Psoas muscle (tissue), 8 donors: Measurements from ENCODE around the gene ATG5. TPM values are rescaled to one million over a fixed set of nuclear protein-coding genes. Genes with fewer than 3 reads are reported as not detected.

Experiments used
- ATAC-seq, 4 donors: fragments of 200-7000 bp; cut with Tn5 transposase; one replicate each; pipeline ENCODE4 v1.9.1; 2020; ENCODE audit warnings: moderate library complexity in 3 of 4, mild to moderate bottlenecking in 2 of 4
- DNase-seq, 2 donors: peaks; one replicate each; pipeline ENCODE4 v3.0.0-alpha.2; 2020
- H3K27ac ChIP-seq: fragments of 200-600 bp; one replicate; pipeline ENCODE4 v1.8.0; 2022
- H3K27me3 ChIP-seq, 3 donors: fragments of 200-600 bp in 1 of 3; one replicate each; pipeline versions ENCODE4 v1.6.1 to v1.8.0; 2013 to 2022; ENCODE audit warnings: low read length in 2 of 3, mild to moderate bottlenecking in 2 of 3, moderate library complexity in 1 of 3; ENCODE audit not compliant: insufficient read depth in 3 of 3
- H3K36me3 ChIP-seq, 2 donors: fragments of 200-600 bp in 1 of 2; one replicate each; pipeline versions ENCODE4 v1.6.1 to v1.8.0; 2013 to 2022; ENCODE audit warnings: low read depth in 1 of 2, mild to moderate bottlenecking in 1 of 2, moderate library complexity in 1 of 2; ENCODE audit not compliant: insufficient read depth in 1 of 2
- H3K4me1 ChIP-seq: fragments of 200-600 bp; one replicate; pipeline ENCODE4 v1.8.0; 2022
- H3K4me3 ChIP-seq: fragments of 200-600 bp; one replicate; pipeline ENCODE4 v1.8.0; 2022; ENCODE audit warnings: mild to moderate bottlenecking
- H3K9me3 ChIP-seq: fragments of 200-600 bp; one replicate; pipeline ENCODE4 v1.8.0; 2022
- WGBS, 3 donors: extraction: QIAGEN DNeasy Blood & Tissue Kit; methylation state at CpG; one replicate each; pipeline versions ENCODE4 v1.1.6 to v1.1.7; 2013; 5-methylcytosine and 5-hydroxymethylcytosine counted together
- intact Hi-C, 2 donors: fragments of 100-400 bp; cut with DNase I; formaldehyde crosslinking; loops; one replicate each; pipeline versions ENCODE4 v1.11.0 to v1.14.2; 2022
- polyA plus RNA-seq, 3 donors: library from polyadenylated mRNA; stranded (reverse); fragments of 200-250 nt; gene quantifications; one replicate each; pipeline ENCODE4 v1.2.3, GENCODE V29; 2013
- total RNA-seq, 4 donors: library from RNA; stranded (reverse); fragmentation: NEBNext Ultra II Directional in 2 of 4; extraction: Animal tissue kit (Norgen Biotek cat#: 25700) in 2 of 4; gene quantifications; one replicate each; pipeline versions ENCODE4 v1.2.1 to v1.2.4, GENCODE V29; 2021 to 2023
- TF ChIP-seq, protein P1 (sequence below): fragments of 200-600 bp; IDR thresholded peaks from one replicate; pipeline ENCODE4 v1.8.0; 2022; ENCODE audit warnings: antibody characterized with exemption
- donor health status: healthy with polysubstance abuse.
- donor health status: DM: no; HTN: no; CAD: no; lungs with moderate emphysema.
- donor health status: Bipolar disorder and iron deficiency.
- donor health status: healthy.
- donor health status: DM: yes; HTN: yes; CAD: no.
- donor health status: DM: no; HTN: no; CAD: no.
- donor health status: DM: no; HTN: no; CAD: no.
- donor health status: DM: yes; HTN: yes; CAD: no.

The ATG5 gene
- total and polyA plus RNA-seq, 7 donors = 13.5 to 35.7 (median 19.5) TPM

- Histone ChIP-seq H3K27ac (no peak overlapping the region), H3K4me3 (no peak overlapping the region), H3K4me1 (no peaks in the 10 kb centered on the region), H3K9me3 (no peaks in the 10 kb centered on the region), H3K36me3 (peaks cover 0 to 9% of the 10 kb centered on the region in 2 donors), H3K27me3 (no peaks in the 10 kb centered on the region)
- TF ChIP-seq, protein P1, sequence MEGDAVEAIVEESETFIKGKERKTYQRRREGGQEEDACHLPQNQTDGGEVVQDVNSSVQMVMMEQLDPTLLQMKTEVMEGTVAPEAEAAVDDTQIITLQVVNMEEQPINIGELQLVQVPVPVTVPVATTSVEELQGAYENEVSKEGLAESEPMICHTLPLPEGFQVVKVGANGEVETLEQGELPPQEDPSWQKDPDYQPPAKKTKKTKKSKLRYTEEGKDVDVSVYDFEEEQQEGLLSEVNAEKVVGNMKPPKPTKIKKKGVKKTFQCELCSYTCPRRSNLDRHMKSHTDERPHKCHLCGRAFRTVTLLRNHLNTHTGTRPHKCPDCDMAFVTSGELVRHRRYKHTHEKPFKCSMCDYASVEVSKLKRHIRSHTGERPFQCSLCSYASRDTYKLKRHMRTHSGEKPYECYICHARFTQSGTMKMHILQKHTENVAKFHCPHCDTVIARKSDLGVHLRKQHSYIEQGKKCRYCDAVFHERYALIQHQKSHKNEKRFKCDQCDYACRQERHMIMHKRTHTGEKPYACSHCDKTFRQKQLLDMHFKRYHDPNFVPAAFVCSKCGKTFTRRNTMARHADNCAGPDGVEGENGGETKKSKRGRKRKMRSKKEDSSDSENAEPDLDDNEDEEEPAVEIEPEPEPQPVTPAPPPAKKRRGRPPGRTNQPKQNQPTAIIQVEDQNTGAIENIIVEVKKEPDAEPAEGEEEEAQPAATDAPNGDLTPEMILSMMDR = no peak
- 95 to 100% (median 95%) methylated on average over 1 of the region's 1 CpG for WGBS, 3 donors
- intact Hi-C loops = no loop called here
- no peak for ATAC-seq
- DNase-seq = no peak
These were observed 142.1 kb downstream of the ATG5 start for GRCh38 chr6:106183430-106183829.

DNA sequence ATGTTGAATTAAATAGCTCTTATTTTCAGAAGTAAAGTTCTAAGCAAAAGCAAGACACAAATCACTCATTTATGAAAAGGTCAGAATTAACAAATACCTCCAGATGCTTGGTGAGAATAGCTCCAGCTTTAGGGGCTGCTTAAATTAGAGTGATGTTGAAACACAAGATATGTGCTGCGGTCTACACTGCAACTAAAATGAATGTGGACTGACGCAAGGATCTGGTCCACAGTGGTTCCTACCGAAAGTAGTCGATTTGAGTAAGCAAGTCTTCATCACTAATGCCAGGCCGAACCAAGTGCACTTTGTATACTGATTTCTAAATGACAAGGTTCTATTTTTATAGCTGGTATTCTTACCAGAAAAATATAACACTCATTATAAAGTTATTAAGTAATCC lies 143.1 kb downstream of the ATG5 start:
- Histone ChIP-seq H3K27me3 (no peaks in the 10 kb centered on the region), H3K4me1 (no peaks in the 10 kb centered on the region), H3K36me3 (peaks cover 0 to 9% of the 10 kb centered on the region in 2 donors), H3K27ac (no peak overlapping the region), H3K9me3 (no peaks in the 10 kb centered on the region), H3K4me3 (no peak overlapping the region)
- 95 to 98% (median 96%) methylated on average over 5 of the region's 5 CpGs for WGBS, 3 donors
- intact Hi-C loops = no loop called here
- DNase-seq (no peak), ATAC-seq (no peak)
- TF ChIP-seq, protein P1 = no peak

- no peak for ATAC-seq
- Histone ChIP-seq H3K9me3 (no peaks in the 10 kb centered on the region), H3K4me1 (no peaks in the 10 kb centered on the region), H3K27ac (no peak overlapping the region), H3K4me3 (no peak overlapping the region), H3K27me3 (no peaks in the 10 kb centered on the region), H3K36me3 (peaks cover 0 to 9% of the 10 kb centered on the region in 2 donors)
- intact Hi-C loops = no loop called here
- TF ChIP-seq, protein P1 = no peak
- 90 to 94% (median 90%) methylated on average over 3 of the region's 3 CpGs for WGBS, 3 donors
- no peak for DNase-seq
These were observed 143.7 kb downstream of the ATG5 start for GRCh38 chr6:106181664-106182418.

GRCh38 chr6:106180208-106180607 lies 145.4 kb downstream of the ATG5 start:
- H3K27me3 ChIP-seq = no peaks in the 10 kb centered on the region
- DNase-seq = no peak
- TF ChIP-seq, protein P1 = no peak
- intact Hi-C loops = no loop called here
- H3K9me3 ChIP-seq = no peaks in the 10 kb centered on the region
- H3K4me1 ChIP-seq = no peaks in the 10 kb centered on the region
- H3K4me3 ChIP-seq = no peak overlapping the region
- ATAC-seq = no peak
- H3K27ac ChIP-seq = no peak overlapping the region
- H3K36me3 ChIP-seq = no peaks in the 10 kb centered on the region
- WGBS, 3 donors = 74 to 92% (median 91%) methylated on average over 4 of the region's 4 CpGs

- 86 to 90% (median 89%) methylated on average over 3 of the region's 3 CpGs for WGBS, 3 donors
- H3K36me3 ChIP-seq = no peaks in the 10 kb centered on the region
- ATAC-seq (no peak), DNase-seq (no peak)
- H3K4me1 ChIP-seq = no peaks in the 10 kb centered on the region
- no peak overlapping the region for H3K27ac ChIP-seq
- H3K4me3 ChIP-seq = no peak overlapping the region
- H3K9me3 ChIP-seq = no peaks in the 10 kb centered on the region
- H3K27me3 ChIP-seq = no peaks in the 10 kb centered on the region
- intact Hi-C loops = no loop called here
- TF ChIP-seq, protein P1 = no peak
These were observed 146.7 kb downstream of the ATG5 start for GRCh38 chr6:106178900-106179299.
